PC-3 (cell line): ENCODE data around the gene LPCAT4.

Experiments
- EZH2 ChIP-seq: fragments of 300-600 bp; sonication (generic); IDR thresholded peaks from one replicate; pipeline ENCODE4 v1.6.1; 2017; ENCODE audit warnings: antibody characterized with exemption, mild to moderate bottlenecking, low read length; ENCODE audit not compliant: unreplicated experiment
- TF ChIP-seq, protein P1 (sequence below): fragments of 300-600 bp; sonication (generic); conservative IDR thresholded peaks from 2 replicates; pipeline ENCODE4 v1.5.1; 2017; ENCODE audit warnings: antibody characterized with exemption, low read depth, mild to moderate bottlenecking, low read length

GRCh38 chr15:34318277-34319079, 48.5 kb downstream of the LPCAT4 start:
- TF ChIP-seq, protein P1, sequence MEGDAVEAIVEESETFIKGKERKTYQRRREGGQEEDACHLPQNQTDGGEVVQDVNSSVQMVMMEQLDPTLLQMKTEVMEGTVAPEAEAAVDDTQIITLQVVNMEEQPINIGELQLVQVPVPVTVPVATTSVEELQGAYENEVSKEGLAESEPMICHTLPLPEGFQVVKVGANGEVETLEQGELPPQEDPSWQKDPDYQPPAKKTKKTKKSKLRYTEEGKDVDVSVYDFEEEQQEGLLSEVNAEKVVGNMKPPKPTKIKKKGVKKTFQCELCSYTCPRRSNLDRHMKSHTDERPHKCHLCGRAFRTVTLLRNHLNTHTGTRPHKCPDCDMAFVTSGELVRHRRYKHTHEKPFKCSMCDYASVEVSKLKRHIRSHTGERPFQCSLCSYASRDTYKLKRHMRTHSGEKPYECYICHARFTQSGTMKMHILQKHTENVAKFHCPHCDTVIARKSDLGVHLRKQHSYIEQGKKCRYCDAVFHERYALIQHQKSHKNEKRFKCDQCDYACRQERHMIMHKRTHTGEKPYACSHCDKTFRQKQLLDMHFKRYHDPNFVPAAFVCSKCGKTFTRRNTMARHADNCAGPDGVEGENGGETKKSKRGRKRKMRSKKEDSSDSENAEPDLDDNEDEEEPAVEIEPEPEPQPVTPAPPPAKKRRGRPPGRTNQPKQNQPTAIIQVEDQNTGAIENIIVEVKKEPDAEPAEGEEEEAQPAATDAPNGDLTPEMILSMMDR: no peak
- TF ChIP-seq EZH2: no peak
